MM.1S (cell line): ENCODE data around the gene XXYLT1.

Experiments
- DNase-seq: peaks from one replicate; pipeline ENCODE4 v3.0.0-alpha.2; 2015
- H2AFZ ChIP-seq: fragments of 300-600 bp; sonication (generic); 2 replicates; pipeline ENCODE4 v1.6.0; 2016; ENCODE audit warnings: antibody characterized with exemption, low read length
- H3F3A ChIP-seq: fragments of 300-600 bp; sonication (generic); 2 replicates; pipeline ENCODE4 v1.6.1; 2016; ENCODE audit warnings: mild to moderate bottlenecking, antibody characterized with exemption, low read length, moderate library complexity, mixed read lengths; ENCODE audit not compliant: insufficient read depth
- H3K27ac ChIP-seq: fragments of 300-600 bp; sonication (generic); 2 replicates; pipeline ENCODE4 v1.5.1; 2016; ENCODE audit warnings: mild to moderate bottlenecking, low read length
- H3K27me3 ChIP-seq: fragments of 300-600 bp; sonication (generic); replicated peaks from 2 replicates; pipeline ENCODE4 v1.6.0; 2016; ENCODE audit warnings: low read length; ENCODE audit not compliant: insufficient read depth
- H3K36me3 ChIP-seq: fragments of 300-600 bp; sonication (generic); replicated peaks from 2 replicates; pipeline ENCODE4 v1.6.1; 2016; ENCODE audit warnings: mild to moderate bottlenecking, low read length, mixed read lengths; ENCODE audit not compliant: insufficient read depth
- H3K4me1 ChIP-seq: fragments of 300-600 bp; sonication (generic); 2 replicates; pipeline ENCODE4 v1.6.1; 2016; ENCODE audit warnings: low read length, mixed read lengths
- H3K4me2 ChIP-seq: fragments of 300-600 bp; sonication (generic); 2 replicates; pipeline ENCODE4 v1.6.0; 2016; ENCODE audit warnings: low read depth, low read length
- H3K4me3 ChIP-seq: fragments of 300-600 bp; sonication (generic); 2 replicates; pipeline ENCODE4 v1.5.1; 2016; ENCODE audit warnings: low read length, mixed read lengths
- H3K79me2 ChIP-seq: fragments of 300-600 bp; sonication (generic); 2 replicates; pipeline ENCODE4 v1.6.1; 2016; ENCODE audit warnings: mixed run types, low read length, mixed read lengths
- H3K9ac ChIP-seq: fragments of 300-600 bp; sonication (generic); 2 replicates; pipeline ENCODE4 v1.6.1; 2016; ENCODE audit warnings: low read length, mixed read lengths
- H3K9me2 ChIP-seq: fragments of 300-600 bp; sonication (generic); replicated peaks from 2 replicates; pipeline ENCODE4 v1.6.1; 2016; ENCODE audit warnings: mild to moderate bottlenecking, low read length, mixed read lengths; ENCODE audit not compliant: insufficient read depth
- H3K9me3 ChIP-seq: fragments of 300-600 bp; sonication (generic); replicated peaks from 2 replicates; pipeline ENCODE4 v1.6.1; 2016; ENCODE audit warnings: mild to moderate bottlenecking, low read length, mixed read lengths; ENCODE audit not compliant: insufficient read depth
- H4K20me1 ChIP-seq: fragments of 300-600 bp; sonication (generic); 2 replicates; pipeline ENCODE4 v1.6.1; 2016; ENCODE audit warnings: mild to moderate bottlenecking, low read length, moderate library complexity, mixed read lengths; ENCODE audit not compliant: insufficient read depth
- CTCF ChIP-seq: fragments of 300-600 bp; sonication (generic); IDR thresholded peaks from 2 replicates; pipeline ENCODE4 v1.5.1; 2016; ENCODE audit warnings: antibody characterized with exemption, low read length, mixed read lengths
- EZH2 ChIP-seq: fragments of 300-600 bp; sonication (generic); optimal IDR thresholded peaks from 2 replicates; pipeline ENCODE3; 2017; ENCODE audit warnings: low read depth, mild to moderate bottlenecking, antibody characterized with exemption, low read length, mixed read lengths
- EZH2phosphoT487 ChIP-seq: fragments of 300-600 bp; sonication (generic); IDR thresholded peaks from 2 replicates; pipeline ENCODE4 v1.6.1; 2018; ENCODE audit warnings: antibody characterized with exemption, low read length

Gene XXYLT1

DNA sequence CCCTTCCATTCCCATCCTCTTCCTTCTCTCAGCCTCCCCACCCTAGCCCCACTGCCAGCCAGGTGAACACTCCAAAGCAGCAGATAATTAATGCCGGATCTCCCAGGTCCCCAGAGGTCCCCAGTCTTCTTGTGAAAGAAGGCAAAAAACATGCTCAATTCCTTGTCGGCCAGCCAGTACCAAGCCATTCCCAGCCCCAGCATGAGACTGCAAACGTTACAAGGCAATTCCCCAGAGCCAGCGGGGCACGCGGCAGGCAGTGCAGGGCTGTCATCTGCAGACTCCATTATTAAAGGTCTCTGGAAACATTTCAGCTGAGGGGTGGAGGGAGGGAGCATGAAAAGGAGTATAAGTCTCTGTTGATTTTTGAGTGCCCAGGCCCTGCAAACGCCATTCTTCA is 117.8 kb downstream of the XXYLT1 start:
- Histone ChIP-seq H3K27ac (no peak overlapping the region), H3K4me1 (peaks cover 32% of the 10 kb centered on the region), H2AFZ (no peak overlapping the region), H4K20me1 (no peaks in the 10 kb centered on the region), H3K79me2 (no peaks in the 10 kb centered on the region), H3F3A (peaks cover 10% of the 10 kb centered on the region), H3K36me3 (no peaks in the 10 kb centered on the region), H3K4me2 (no peak overlapping the region), H3K27me3 (no peaks in the 10 kb centered on the region), H3K9me3 (no peaks in the 10 kb centered on the region), H3K9me2 (no peaks in the 10 kb centered on the region), H3K4me3 (no peak overlapping the region), H3K9ac (no peak overlapping the region)
- no peak for TF ChIP-seq EZH2
- TF ChIP-seq EZH2phosphoT487: no peak
- TF ChIP-seq CTCF: no peak
- no peak for DNase-seq

DNA sequence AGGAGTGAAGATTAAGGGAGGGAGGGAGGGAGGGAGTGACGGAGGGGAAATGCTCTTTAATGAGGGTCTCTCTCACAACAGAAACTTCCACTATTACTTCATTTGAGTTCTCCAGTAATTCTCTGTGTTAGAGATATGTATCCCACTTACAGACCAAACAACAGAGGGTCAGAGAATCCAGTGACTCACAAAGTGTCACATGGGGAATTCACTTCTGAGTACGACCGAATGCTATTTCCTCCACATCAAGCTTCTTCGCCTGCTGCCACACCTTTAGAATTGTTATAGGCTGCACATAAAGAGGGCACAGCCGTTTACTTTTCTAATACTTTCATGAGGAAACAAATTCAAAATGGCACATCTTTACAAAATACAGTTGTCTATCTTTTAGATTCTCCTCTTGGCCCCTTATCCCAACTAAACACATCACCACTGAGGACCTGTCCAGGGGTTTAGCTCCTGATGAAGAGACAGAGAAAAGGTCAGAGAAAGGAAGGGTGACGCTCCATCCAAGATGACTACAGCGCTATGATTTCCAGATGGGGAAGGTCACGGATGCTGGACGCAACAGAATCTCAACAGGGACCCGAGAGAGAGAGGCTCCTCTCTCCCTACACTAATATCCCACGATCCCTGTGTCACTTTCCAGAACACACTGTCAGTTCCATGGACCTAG is 119.0 kb downstream of the XXYLT1 start:
- no peak overlapping the region for H2AFZ ChIP-seq

DNA sequence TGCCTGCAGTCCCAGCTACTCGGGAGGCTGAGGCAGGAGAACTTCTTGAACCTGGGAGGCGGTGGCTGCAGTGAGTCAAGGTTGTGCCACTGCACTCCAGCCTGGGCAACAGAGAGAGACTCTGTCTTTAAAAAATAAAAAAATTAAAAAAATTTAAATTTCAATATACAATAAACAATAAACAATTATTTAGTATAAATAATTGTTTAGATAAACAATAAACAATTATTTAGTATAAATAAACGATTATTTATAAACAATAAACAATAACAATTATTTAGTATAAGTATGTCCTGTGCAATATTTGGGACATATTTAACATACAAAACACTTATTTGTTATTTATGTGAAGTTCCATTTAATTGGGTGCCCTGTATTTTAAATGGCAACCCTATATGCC is 119.6 kb downstream of the XXYLT1 start:
- Histone ChIP-seq H4K20me1 (no peaks in the 10 kb centered on the region), H3K4me1 (peaks cover 28% of the 10 kb centered on the region), H3K9me2 (no peaks in the 10 kb centered on the region), H3F3A (peaks cover 11% of the 10 kb centered on the region), H3K36me3 (no peaks in the 10 kb centered on the region), H2AFZ (no peak overlapping the region), H3K27ac (no peak overlapping the region), H3K27me3 (no peaks in the 10 kb centered on the region), H3K9ac (no peak overlapping the region), H3K4me2 (no peak overlapping the region), H3K4me3 (no peak overlapping the region), H3K9me3 (no peaks in the 10 kb centered on the region), H3K79me2 (no peaks in the 10 kb centered on the region)
- DNase-seq: no peak
- TF ChIP-seq EZH2phosphoT487 (no peak), EZH2 (no peak), CTCF (no peak)

More for the DNA sequence above, 119.0 kb downstream of the XXYLT1 start:
- no peaks in the 10 kb centered on the region for H3K9me2 ChIP-seq
- H3K4me3 ChIP-seq: no peak overlapping the region
- H3K4me2 ChIP-seq: no peak overlapping the region
- peaks cover 7% of the 10 kb centered on the region for H3F3A ChIP-seq
- DNase-seq: no peak
- H3K79me2 ChIP-seq: no peaks in the 10 kb centered on the region
- H3K9ac ChIP-seq: no peak overlapping the region
- H3K4me1 ChIP-seq: peaks cover 30% of the 10 kb centered on the region
- no peaks in the 10 kb centered on the region for H3K27me3 ChIP-seq
- H3K9me3 ChIP-seq: no peaks in the 10 kb centered on the region
- H3K27ac ChIP-seq: no peak overlapping the region
- no peaks in the 10 kb centered on the region for H3K36me3 ChIP-seq
- no peak for TF ChIP-seq EZH2phosphoT487
- TF ChIP-seq EZH2: no peak
- no peak for TF ChIP-seq CTCF
- H4K20me1 ChIP-seq: no peaks in the 10 kb centered on the region
